LoVo (cell line): Measurements from ENCODE around the gene ZNF787.
"Not testable (repeated sequence)": the region's sequence is repeated elsewhere in the genome, so short reads cannot be mapped to it uniquely, and the experiment has no call there.

Experiments
- DNase-seq: peaks from one replicate; pipeline ENCODE4 v3.0.0-alpha.2; 2016; ENCODE audit warnings: low spot score

ZNF787 gene

GRCh38 chr19:56121180-56122167 is at the start of gene ZNF787:
ZNF787 (minus strand) TSS chr19:56121295; CDS start chr19:56103217, 18,078 bp downstream.
- peak; percentile 93 for DNase-seq

- DNase-seq, result no peak
These were observed 49.2 kb upstream of the ZNF787 start for GRCh38 chr19:56170261-56170660.

DNA sequence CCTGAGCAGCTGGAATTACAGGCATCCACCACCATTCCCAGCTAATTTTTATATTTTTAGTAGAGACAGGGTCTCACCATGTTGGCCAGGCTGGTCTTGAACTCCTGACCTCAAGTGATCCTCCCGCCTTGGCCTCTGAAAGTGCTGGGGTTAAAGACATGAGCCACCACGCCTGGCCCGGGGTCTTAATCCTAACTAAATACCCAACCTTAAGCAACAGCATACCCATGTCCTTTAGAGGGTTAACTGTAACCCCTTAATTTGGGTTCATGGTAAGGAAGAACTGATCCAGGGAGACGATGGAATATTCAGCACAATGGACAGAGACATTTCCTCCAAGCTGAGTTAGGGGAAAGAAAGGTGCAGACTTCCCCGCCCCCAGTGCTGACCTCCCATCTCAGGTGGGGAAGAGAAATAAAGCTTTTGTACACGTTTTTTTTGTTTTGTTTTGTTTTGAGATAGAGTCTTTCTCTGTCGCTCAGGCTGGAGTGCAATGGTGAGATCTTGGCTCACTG is 46.0 kb upstream of the ZNF787 start:
- DNase-seq, result no peak

- no peak for DNase-seq
These were observed 42.0 kb upstream of the ZNF787 start for GRCh38 chr19:56163097-56163496.

DNA sequence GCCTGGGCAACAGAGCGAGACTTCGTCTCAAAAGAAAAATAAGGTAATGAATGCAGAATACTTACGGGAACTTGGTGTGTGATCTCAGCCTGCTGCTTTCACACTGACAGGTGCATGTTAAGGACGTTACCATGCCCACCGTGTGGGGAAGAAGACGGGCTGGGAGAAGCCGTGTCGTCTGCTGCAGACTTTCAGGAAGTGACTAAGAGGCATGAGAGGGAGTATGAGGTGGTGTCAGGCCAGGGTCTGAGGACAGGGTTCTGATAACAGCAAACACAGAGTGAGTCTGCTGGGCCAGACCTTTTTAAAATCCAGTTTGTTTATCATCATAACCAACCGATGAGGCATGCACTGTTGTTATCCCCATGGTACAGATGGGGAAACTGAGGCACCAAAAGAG is 41.2 kb upstream of the ZNF787 start:
- DNase-seq, result no peak

DNA sequence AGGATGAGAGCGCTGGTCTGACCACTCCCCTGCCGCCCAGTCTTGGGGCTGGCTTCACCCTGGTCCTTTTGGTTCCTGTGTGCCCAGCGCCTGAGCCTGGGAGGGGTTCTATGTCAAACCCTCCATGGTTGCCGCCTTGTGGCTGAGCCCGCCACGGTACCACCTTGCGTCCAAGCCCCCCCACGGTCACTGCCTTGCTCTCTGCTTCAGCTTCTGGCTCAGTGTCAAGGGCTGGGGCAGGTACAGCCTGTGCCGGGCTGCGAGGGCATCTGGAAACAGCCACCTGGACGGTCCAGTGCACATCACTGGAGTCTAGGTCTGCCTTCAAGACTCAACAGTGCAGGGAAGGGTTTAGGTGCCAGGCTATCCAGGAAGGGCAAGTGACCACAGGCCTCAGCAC is 40.4 kb upstream of the ZNF787 start:
- DNase-seq, result no peak

DNA sequence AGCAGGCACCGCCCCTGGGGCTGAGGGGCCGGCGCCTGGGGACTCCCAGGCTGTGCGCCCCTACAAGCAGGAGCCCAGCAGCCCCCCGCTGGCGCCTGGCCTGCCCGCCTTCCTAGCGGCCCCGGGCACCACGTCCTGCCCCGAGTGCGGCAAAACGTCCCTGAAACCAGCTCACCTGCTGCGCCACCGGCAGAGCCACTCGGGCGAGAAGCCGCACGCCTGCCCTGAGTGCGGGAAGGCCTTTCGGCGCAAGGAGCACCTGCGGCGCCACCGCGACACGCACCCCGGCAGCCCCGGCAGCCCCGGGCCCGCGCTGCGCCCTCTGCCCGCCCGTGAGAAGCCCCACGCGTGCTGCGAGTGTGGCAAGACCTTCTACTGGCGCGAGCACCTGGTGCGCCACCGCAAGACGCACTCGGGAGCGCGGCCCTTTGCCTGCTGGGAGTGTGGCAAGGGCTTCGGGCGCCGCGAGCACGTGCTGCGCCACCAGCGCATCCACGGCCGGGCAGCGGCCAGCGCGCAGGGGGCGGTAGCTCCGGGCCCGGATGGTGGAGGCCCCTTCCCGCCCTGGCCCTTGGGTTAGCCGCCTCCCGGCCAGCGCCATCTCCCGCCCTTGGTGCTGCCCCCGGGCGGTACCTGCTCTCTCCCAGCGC is 38.7 kb upstream of the ZNF787 start:
- no peak for DNase-seq

GRCh38 chr19:56159009-56159559 is 38.0 kb upstream of the ZNF787 start:
- DNase-seq, result no peak

DNA sequence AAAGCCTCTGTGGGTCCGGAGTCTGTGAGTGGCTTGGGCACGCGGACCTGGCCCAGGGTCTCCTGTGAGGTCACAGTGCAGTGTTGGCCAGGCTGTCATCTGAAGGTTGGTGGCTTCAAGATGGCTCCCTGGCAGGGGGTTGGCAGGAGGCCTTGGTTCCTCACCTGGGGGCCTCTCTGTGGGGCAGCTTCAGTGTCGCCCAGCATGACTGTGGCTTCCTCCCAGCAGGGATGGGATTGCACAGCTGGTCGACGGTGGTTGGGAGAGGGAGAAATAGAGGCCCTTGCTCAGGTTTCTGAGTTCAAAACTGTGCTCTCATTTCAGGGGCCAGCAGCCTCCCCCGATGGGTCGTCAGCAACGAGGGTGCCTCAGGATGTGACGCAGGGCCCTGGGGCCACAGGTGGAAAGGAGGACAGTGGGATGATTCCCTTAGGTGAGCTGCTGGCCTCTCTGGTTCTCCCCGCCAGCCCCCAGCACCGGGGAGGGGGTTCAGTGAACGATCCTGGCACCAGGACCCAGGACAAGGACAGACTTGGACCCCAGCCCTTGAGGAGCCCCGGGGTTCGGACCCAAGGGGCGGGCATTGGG is 37.2 kb upstream of the ZNF787 start:
- no peak for DNase-seq

- DNase-seq, result no peak
These were observed 35.7 kb upstream of the ZNF787 start for GRCh38 chr19:56156768-56157167.

DNA sequence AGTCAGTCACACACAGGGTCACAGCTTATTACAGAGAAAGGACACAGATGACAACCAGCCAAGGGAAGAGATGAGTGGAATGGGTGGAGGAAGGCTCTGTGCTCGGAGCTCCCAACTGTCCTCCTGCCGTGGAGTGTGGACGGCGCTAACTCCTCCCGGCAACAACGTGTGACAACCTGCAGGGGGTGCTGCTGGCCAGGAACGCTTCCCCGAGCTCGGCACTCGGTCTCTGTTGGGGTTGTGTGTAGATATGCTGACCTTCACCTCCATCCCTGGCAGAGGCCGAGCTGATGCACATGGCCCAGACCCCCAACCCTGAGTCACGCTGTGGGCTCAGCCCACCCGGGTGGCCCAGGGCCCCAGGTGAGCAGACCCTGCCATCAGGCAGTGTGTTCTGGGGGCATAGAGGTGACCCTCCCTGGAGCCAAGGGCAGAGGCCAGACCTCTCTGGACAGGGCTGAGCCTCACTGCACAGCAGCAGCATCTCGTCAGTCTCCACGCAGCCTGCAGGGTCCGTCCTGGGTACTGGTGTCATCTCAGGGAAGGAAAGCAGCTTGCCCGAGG is 34.1 kb upstream of the ZNF787 start:
- no peak for DNase-seq

DNA sequence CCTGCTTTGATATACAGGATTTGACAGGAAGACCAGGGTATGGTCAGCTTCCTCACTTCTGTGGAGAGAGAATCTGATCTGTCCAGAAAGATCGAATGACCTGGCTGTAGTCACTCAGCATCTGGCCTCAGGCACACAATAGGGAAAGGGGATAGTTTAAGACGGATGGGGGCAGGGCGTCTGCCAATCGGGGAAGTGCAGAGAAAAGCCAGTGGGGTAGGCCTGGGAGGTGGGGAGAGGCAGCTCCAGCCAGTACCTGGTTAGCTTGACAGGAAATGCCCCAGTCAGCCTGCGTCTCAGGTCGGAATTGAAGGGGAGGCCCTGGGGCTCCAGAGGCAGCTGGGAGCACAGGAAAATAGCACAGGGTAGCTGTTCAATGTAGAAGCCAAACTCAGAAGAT is 32.4 kb upstream of the ZNF787 start:
- DNase-seq, result no peak

- DNase-seq, result no peak
These were observed 31.5 kb upstream of the ZNF787 start for GRCh38 chr19:56152644-56153043.

GRCh38 chr19:56150358-56150757 is 29.3 kb upstream of the ZNF787 start:
- no peak for DNase-seq

- DNase-seq, result no peak
These were observed 28.6 kb upstream of the ZNF787 start for GRCh38 chr19:56149656-56150038.

DNA sequence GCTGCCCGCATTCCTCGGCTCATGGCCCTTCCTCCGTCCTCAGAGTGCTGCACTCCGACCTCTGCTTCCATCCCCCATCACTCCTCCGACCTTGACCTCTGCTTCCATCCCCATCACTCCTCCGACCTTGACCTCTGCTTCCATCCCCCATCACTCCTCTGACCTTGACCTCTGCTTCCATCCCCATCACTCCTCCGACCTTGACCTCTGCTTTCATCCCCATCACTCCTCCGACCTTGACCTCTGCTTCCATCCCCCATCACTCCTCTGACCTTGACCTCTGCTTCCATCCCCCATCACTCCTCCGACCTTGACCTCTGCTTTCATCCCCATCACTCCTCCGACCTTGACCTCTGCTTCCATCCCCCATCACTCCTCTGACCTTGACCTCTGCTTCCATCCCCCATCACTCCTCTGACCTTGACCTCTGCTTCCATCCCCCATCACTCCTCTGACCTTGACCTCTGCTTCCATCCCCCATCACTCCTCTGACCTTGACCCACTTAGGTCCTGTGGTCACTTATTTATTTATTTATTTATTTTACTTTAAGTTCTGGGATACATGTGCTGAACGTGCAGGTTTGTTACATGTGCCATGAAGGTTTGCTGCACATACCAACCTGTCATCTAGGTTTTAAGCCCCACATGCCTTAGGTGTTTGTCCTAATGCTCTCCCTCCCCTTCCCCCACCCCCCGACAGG is 28.0 kb upstream of the ZNF787 start:
- DNase-seq, result not testable (repeated sequence)

- DNase-seq, result no peak
These were observed 27.0 kb upstream of the ZNF787 start for GRCh38 chr19:56148096-56148495.

DNA sequence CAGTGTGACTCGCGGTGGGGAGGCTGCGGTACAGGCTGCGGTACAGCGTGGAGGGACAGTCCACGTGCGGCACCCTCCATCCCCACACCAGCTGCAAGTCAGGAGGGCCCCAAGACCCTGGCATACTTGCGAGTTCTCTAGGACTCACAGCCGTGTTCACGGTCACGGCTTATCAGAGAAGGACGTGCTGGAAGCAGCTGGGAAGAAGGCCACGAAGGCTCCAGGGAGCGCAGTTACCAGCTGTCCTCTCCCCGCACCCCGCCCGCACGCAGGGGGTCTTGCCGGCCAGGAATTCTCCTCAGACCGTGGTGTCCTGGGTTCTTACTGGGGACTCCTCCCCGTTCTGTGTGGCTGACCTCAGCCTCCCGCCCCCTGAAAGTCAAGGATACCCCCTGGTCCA is 26.2 kb upstream of the ZNF787 start:
- DNase-seq, result no peak

GRCh38 chr19:56146904-56147303 is 25.8 kb upstream of the ZNF787 start:
- no peak for DNase-seq

DNA sequence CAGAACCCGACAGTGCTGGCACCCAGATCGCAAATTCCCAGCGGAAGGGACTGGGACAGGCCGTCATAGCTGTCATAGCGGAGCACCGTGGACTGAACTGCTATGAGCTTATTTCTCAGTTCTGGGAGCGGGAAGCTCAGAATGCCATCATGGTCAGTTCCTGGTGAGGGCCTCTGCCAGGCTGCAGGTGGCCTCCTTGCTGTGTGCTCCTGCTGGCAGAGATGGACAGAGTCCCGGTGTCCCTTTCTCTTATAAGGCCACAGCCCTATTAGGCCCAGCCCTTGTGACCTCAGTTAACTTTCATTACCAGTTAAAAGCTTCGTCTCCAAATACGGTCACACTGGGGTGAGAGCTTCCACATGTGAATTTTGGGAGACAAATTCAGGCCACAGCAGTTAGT is 24.6 kb upstream of the ZNF787 start:
- no peak for DNase-seq

DNA sequence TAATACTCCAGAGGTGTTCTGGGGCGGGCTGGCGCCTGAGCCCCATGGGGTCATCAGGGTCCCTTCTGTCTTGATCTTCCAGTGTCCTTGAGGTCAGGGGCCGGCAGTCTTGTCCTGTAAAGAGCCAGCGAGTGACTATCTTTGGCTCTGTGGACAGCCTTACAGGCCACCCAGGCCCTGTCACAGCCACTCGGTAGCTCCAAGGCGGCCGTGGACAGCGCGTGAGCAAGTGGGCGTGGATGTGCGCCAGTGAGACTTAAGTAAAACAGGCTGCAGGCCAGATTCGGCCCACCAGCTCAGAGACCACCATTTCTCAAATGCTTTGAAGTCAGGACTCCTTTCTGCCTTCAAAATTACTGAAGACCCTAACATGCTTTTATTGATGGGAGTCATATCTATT is 23.7 kb upstream of the ZNF787 start:
- no peak for DNase-seq
